Astrocyte (in vitro differentiated cells and primary cell): Measurements from ENCODE around the gene TTC22.

Source experiments
- CTCF ChIP-seq: IDR thresholded peaks from 2 replicates; pipeline ENCODE4 v1.5.1; 2011; ENCODE audit warnings: low read depth, mild to moderate bottlenecking, inconsistent platforms, low read length, moderate library complexity; ENCODE audit not compliant: insufficient read depth
- EZH2 ChIP-seq: IDR thresholded peaks from 2 replicates; pipeline ENCODE4 v1.6.1; 2012; ENCODE audit warnings: mild to moderate bottlenecking, low read length, inconsistent platforms; ENCODE audit not compliant: insufficient read depth

GRCh38 chr1:54784066-54784465 is 17.1 kb downstream of the TTC22 start:
- TF ChIP-seq EZH2: no peak
- no peak for TF ChIP-seq CTCF
